Omental fat pad (tissue), 4 donors: ENCODE data around the gene DUSP22. TPM values are rescaled to one million over a fixed set of nuclear protein-coding genes. Genes with fewer than 3 reads are reported as not detected.

Experiments
- ATAC-seq: fragments of 150-250 bp; one replicate; pipeline ENCODE4 v1.9.1; 2016; ENCODE audit warnings: mild to moderate bottlenecking, moderate library complexity; ENCODE audit not compliant: low FRiP score
- DNase-seq: peaks from one replicate; pipeline ENCODE4 v3.0.0-alpha.2; 2019; ENCODE audit warnings: low spot score
- total RNA-seq, 4 donors: library from RNA; depleted of rRNA; stranded (reverse); fragments of >200 nt; gene quantifications; one replicate each; pipeline ENCODE4 v1.1.0, GENCODE V29; 2016
- TF ChIP-seq, protein P1 (sequence below), 3 donors: fragments of 450-650 bp; IDR thresholded peaks; one replicate each; pipeline ENCODE4 v1.5.1; 2016 to 2017; ENCODE audit warnings: antibody characterized with exemption in 3 of 3, mild to moderate bottlenecking in 3 of 3, moderate library complexity in 2 of 3

Gene DUSP22
- total RNA-seq, 4 donors from 2014 or later, result 47.4 to 93.6 (median 65.4) TPM

- TF ChIP-seq, protein P1, sequence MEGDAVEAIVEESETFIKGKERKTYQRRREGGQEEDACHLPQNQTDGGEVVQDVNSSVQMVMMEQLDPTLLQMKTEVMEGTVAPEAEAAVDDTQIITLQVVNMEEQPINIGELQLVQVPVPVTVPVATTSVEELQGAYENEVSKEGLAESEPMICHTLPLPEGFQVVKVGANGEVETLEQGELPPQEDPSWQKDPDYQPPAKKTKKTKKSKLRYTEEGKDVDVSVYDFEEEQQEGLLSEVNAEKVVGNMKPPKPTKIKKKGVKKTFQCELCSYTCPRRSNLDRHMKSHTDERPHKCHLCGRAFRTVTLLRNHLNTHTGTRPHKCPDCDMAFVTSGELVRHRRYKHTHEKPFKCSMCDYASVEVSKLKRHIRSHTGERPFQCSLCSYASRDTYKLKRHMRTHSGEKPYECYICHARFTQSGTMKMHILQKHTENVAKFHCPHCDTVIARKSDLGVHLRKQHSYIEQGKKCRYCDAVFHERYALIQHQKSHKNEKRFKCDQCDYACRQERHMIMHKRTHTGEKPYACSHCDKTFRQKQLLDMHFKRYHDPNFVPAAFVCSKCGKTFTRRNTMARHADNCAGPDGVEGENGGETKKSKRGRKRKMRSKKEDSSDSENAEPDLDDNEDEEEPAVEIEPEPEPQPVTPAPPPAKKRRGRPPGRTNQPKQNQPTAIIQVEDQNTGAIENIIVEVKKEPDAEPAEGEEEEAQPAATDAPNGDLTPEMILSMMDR (IDR thresholded peaks at IDR 0.05), result no peak
- ATAC-seq (no peak), DNase-seq (no peak)
These were observed 5.4 kb downstream of the DUSP22 start for GRCh38 chr6:297571-298232.

DNA sequence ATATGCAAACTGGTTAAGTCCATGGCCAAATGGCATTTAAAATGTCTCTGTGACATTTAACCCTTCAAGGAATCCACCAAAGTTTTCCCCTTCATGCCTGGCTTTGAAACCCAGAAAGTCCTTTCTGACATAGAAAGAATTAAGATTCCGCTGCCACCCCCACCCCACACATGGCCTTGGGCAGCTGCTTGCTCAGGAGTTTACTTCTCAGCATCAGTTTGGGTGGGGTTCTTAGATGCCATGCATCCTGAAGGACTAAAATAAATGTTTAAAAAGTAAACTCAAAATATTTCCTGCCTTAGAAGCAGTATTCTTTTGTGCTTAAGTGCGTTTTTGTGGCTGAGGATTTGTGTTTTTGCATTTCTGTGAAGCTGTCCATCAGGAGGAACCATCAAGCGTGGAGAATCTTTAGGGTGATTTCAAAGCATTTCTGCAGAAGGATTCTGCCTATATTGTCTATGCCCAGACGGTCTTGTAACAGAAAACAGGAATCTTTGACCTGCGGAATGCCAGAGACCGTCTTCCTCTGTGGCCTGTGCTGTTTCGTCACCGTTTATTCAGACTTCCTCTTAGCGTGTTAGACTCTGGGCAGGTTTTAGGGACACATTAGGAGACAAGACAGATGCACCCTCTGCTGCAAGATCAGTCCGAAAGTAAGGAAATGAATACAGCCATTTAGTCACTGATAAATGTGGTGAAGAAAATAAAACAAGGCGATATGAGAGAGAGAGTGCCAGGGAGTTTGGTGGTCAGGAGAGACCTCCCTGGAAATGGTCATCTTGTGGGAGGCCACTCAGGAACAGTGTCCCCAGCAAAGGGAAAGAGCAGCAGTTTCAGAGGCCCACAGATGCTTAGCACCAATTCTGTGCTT, 6.2 kb downstream of the DUSP22 start:
- ATAC-seq, result no peak
- no peak for DNase-seq
- TF ChIP-seq, protein P1 (IDR thresholded peaks at IDR 0.05), result no peak

DNA sequence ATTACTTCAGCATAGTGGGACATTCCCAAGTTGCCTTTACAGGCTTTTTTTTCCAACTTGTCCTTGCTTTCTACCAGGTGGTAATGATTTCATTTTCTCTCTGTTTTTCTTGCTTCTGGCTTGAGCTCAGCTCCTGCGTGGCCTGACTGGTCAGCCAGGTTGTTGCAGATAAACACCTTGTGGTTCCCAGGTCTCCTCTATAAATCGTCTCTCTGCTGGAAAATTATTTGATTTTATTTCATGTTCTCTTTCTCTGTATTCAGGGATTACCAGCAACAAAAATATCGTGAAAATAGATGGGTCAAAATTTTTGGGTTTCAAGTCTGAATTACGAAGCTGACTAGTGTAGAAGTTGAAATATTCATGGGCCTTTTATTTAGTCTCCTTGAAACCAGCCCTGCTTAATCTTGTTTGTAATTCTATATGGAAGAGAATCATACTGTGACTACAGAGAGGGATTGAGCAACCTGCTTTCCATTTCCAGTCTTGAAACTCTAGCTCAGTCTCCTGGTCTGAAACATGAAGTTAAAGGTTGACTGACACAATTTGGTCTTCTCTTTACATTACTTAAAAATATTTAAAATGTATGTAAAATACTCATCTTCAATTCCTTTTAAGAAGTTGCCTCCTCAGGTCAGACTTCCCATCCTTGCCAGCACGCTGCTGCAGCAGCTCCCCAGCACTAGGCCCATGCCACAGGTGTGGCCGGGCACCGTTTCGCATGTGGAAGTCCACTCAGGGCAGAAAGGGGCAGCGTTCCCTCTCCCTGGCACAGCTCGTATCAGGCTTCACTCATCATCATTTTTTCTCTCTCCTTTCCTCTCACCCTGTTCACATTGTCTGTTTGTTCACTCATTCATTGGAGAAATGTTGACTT, 7.1 kb downstream of the DUSP22 start:
- TF ChIP-seq, protein P1 (IDR thresholded peaks at IDR 0.05), result no peak
- ATAC-seq (no peak), DNase-seq (no peak)

DNA sequence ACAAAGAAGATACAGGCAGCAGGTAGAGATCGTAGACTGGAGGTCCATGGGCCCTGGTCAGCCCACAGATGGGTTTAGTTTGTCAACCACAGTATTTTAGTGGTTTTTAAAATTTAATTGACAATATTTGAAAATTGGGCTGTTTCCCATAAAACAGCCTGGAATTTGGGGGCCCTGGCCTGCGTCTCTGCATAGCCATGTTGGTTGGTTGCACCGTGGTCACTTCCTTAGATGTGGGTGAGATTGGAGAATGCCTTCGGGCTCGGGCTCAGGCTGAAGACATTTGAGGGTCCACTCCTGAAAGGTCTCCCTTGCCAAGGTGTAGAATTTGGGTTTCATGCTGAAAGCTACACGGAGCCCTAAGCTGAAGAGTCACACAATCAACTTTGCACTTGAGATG, 7.7 kb downstream of the DUSP22 start:
- ATAC-seq (no peak), DNase-seq (no peak)
- TF ChIP-seq, protein P1 (IDR thresholded peaks at IDR 0.05), result no peak

- no peak for DNase-seq
- TF ChIP-seq, protein P1 (IDR thresholded peaks at IDR 0.05), result no peak
These were observed 8.4 kb downstream of the DUSP22 start for GRCh38 chr6:300494-301198.

GRCh38 chr6:301526-301925, 9.2 kb downstream of the DUSP22 start:
- ATAC-seq, result no peak
- no peak for DNase-seq
- TF ChIP-seq, protein P1 (IDR thresholded peaks at IDR 0.05), result no peak

More at GRCh38 chr6:300494-301198, 8.4 kb downstream of the DUSP22 start:
- no peak for ATAC-seq
